Lung (tissue), 12 donors: ENCODE measurements around the gene CNTN5. TPM values are rescaled to one million over a fixed set of nuclear protein-coding genes. Genes with fewer than 3 reads are reported as not detected.

Source experiments
- ATAC-seq: fragments of 200-7000 bp; cut with Tn5 transposase; one replicate; pipeline ENCODE4 v1.9.1; 2020; ENCODE audit warnings: moderate number of reproducible peaks; ENCODE audit not compliant: insufficient read depth, low FRiP score
- DNase-seq, 3 donors: peaks; one replicate each; pipeline ENCODE4 v3.0.0-alpha.2; 2013 to 2017
- H3K27ac ChIP-seq, 2 donors: one replicate each; pipeline ENCODE4 v1.5.1; 2013; ENCODE audit warnings: mild to moderate bottlenecking in 2 of 2, moderate library complexity in 2 of 2, control low read depth in 1 of 2, inconsistent platforms in 1 of 2, low read depth in 1 of 2, low read length in 1 of 2
- H3K27me3 ChIP-seq, 3 donors: one replicate each; pipeline ENCODE4 v1.5.1; 2013; ENCODE audit warnings: low read length in 2 of 3; ENCODE audit not compliant: control insufficient read depth in 3 of 3, insufficient read depth in 3 of 3
- H3K36me3 ChIP-seq, 4 donors: one replicate each; pipeline ENCODE4 v1.5.1; 2013; ENCODE audit warnings: low read length in 4 of 4, mild to moderate bottlenecking in 1 of 4, moderate library complexity in 1 of 4; ENCODE audit not compliant: control insufficient read depth in 4 of 4, insufficient read depth in 4 of 4
- H3K4me1 ChIP-seq, 5 donors: one replicate each; pipeline ENCODE4 v1.5.1; 2013; ENCODE audit warnings: low read length in 5 of 5, mild to moderate bottlenecking in 2 of 5, moderate library complexity in 1 of 5; ENCODE audit not compliant: control insufficient read depth in 5 of 5, insufficient read depth in 5 of 5
- H3K4me3 ChIP-seq: one replicate; pipeline ENCODE4 v1.5.1; 2013; ENCODE audit warnings: mild to moderate bottlenecking, control low read depth, moderate library complexity
- H3K9ac ChIP-seq, 2 donors: one replicate each; pipeline ENCODE4 v1.5.1; 2013; ENCODE audit warnings: low read length in 2 of 2, control low read depth in 1 of 2; ENCODE audit not compliant: insufficient read depth in 1 of 2
- H3K9me3 ChIP-seq, 4 donors: one replicate each; pipeline ENCODE4 v1.5.1; 2013; ENCODE audit warnings: low read length in 3 of 4, mild to moderate bottlenecking in 1 of 4, moderate library complexity in 1 of 4; ENCODE audit not compliant: control insufficient read depth in 4 of 4, insufficient read depth in 3 of 4
- CTCF ChIP-seq: IDR thresholded peaks from 2 replicates; pipeline ENCODE4 v1.5.1; 2012; ENCODE audit warnings: mild to moderate bottlenecking; ENCODE audit errors: control extremely low read depth, extremely low read depth
- WGBS, 2 donors: extraction: QIAGEN DNeasy Blood & Tissue Kit; methylation state at CpG; one replicate each; pipeline ENCODE4 v1.1.7; 2013; 5-methylcytosine and 5-hydroxymethylcytosine counted together
- polyA plus RNA-seq, 2 donors: library from polyadenylated mRNA; stranded (reverse); fragments of 200-250 nt; gene quantifications; one replicate each; pipeline ENCODE4 v1.2.1, GENCODE V29; 2013
- total RNA-seq, 2 donors: library from RNA; depleted of rRNA in 1 of 2; stranded (reverse); fragments of >200 nt in 1 of 2; gene quantifications; one replicate each; pipeline ENCODE4 v1.2.1, GENCODE V29; 2014 to 2021
- donor health status: control.
- donor health status: control.
- donor health status: Bipolar disorder and iron deficiency.
- donor health status: healthy.
- donor health status: DM: yes; HTN: yes; CAD: no.

The CNTN5 gene
- total and polyA plus RNA-seq, 4 donors, result 0.10 to 0.80 (median 0.44) TPM

GRCh38 chr11:99066618-99067317 is 46.0 kb downstream of the CNTN5 start:
- Histone ChIP-seq H3K9me3 (no peaks in the 10 kb centered on the region), H3K27ac (no peak overlapping the region), H3K27me3 (no peaks in the 10 kb centered on the region), H3K36me3 (no peaks in the 10 kb centered on the region), H3K4me1 (no peaks in the 10 kb centered on the region), H3K9ac (no peak overlapping the region), H3K4me3 (no peak overlapping the region)
- 76 to 77% methylated on average over 2 of the region's 2 CpGs for WGBS, 2 donors
- no peak for TF ChIP-seq CTCF
- DNase-seq (peak in 1 of 3 donors; percentile 15), ATAC-seq (no peak)

- H3K27ac ChIP-seq, result no peak overlapping the region
- H3K9me3 ChIP-seq, result no peaks in the 10 kb centered on the region
- no peak for TF ChIP-seq CTCF
- H3K36me3 ChIP-seq, result no peaks in the 10 kb centered on the region
- DNase-seq, result no peak
- no peak overlapping the region for H3K9ac ChIP-seq
- no peak overlapping the region for H3K4me3 ChIP-seq
- no peaks in the 10 kb centered on the region for H3K4me1 ChIP-seq
- no peaks in the 10 kb centered on the region for H3K27me3 ChIP-seq
- 73 to 81% methylated on average over 2 of the region's 2 CpGs for WGBS, 2 donors
- ATAC-seq, result no peak
Observed at GRCh38 chr11:99068832-99069231, 48.1 kb downstream of the CNTN5 start.

GRCh38 chr11:99069856-99070444 is 49.2 kb downstream of the CNTN5 start:
- no peak overlapping the region for H3K27ac ChIP-seq
- peak; percentile 27 for ATAC-seq
- WGBS, 2 donors, result 6 to 10% methylated on average over 8 of the region's 8 CpGs

More at GRCh38 chr11:99069856-99070444, 49.2 kb downstream of the CNTN5 start:
- H3K9ac ChIP-seq, result peak overlapping the region; percentile 53 to 71
- H3K4me3 ChIP-seq, result peak overlapping the region; percentile 41
- no peaks in the 10 kb centered on the region for H3K9me3 ChIP-seq
- H3K4me1 ChIP-seq, result no peaks in the 10 kb centered on the region
- H3K36me3 ChIP-seq, result no peaks in the 10 kb centered on the region
- no peaks in the 10 kb centered on the region for H3K27me3 ChIP-seq
- no peak for TF ChIP-seq CTCF
- DNase-seq, result peak; percentile 17 to 46 (median 22)
